Measurements from ENCODE around the gene PUSL1.

Gene PUSL1

GRCh38 chr1:1309251-1310108, 1.1 kb downstream of the PUSL1 start:
- in situ Hi-C loops (cut with HindIII; ENCODE audit: low pct_ligation_motif_present, low sequenced_read_pairs), result no loop called here
- no peak for TF ChIP-seq CTCF (IDR thresholded peaks at IDR 0.05; ENCODE audit: low read depth, low read length, missing control alignments)
- H3K4me3 ChIP-seq (ENCODE audit: low read depth, low read length), result peak overlapping the region; percentile 66
- H3K27ac ChIP-seq, result no peak overlapping the region
- no peak for DNase-seq
- no peaks in the 10 kb centered on the region for H3K27me3 ChIP-seq (replicated peaks)
- H3K36me3 ChIP-seq (replicated peaks), result peaks cover 46% of the 10 kb centered on the region

GRCh38 chr1:1310109-1310385, 1.6 kb downstream of the PUSL1 start:
- no peak overlapping the region for H3K4me3 ChIP-seq (ENCODE audit: low read depth, low read length)
- H3K27ac ChIP-seq, result no peak overlapping the region
- in situ Hi-C loops (cut with HindIII; ENCODE audit: low pct_ligation_motif_present, low sequenced_read_pairs), result no loop called here
- TF ChIP-seq CTCF (IDR thresholded peaks at IDR 0.05; ENCODE audit: low read depth, low read length, missing control alignments), result peak; percentile 5
- H3K36me3 ChIP-seq (replicated peaks), result peaks cover 51% of the 10 kb centered on the region
- H3K27me3 ChIP-seq (replicated peaks), result no peaks in the 10 kb centered on the region
- no peak for DNase-seq

GRCh38 chr1:1310476-1311053, 2.2 kb downstream of the PUSL1 start:
- no peak overlapping the region for H3K27ac ChIP-seq
- DNase-seq, result no peak
- no peak overlapping the region for H3K4me3 ChIP-seq (ENCODE audit: low read depth, low read length)
- no peaks in the 10 kb centered on the region for H3K27me3 ChIP-seq (replicated peaks)
- TF ChIP-seq CTCF (IDR thresholded peaks at IDR 0.05; ENCODE audit: low read depth, low read length, missing control alignments), result peak; percentile 1
- peaks cover 52% of the 10 kb centered on the region for H3K36me3 ChIP-seq (replicated peaks)
- in situ Hi-C loops (cut with HindIII; ENCODE audit: low pct_ligation_motif_present, low sequenced_read_pairs), result no loop called here

DNA sequence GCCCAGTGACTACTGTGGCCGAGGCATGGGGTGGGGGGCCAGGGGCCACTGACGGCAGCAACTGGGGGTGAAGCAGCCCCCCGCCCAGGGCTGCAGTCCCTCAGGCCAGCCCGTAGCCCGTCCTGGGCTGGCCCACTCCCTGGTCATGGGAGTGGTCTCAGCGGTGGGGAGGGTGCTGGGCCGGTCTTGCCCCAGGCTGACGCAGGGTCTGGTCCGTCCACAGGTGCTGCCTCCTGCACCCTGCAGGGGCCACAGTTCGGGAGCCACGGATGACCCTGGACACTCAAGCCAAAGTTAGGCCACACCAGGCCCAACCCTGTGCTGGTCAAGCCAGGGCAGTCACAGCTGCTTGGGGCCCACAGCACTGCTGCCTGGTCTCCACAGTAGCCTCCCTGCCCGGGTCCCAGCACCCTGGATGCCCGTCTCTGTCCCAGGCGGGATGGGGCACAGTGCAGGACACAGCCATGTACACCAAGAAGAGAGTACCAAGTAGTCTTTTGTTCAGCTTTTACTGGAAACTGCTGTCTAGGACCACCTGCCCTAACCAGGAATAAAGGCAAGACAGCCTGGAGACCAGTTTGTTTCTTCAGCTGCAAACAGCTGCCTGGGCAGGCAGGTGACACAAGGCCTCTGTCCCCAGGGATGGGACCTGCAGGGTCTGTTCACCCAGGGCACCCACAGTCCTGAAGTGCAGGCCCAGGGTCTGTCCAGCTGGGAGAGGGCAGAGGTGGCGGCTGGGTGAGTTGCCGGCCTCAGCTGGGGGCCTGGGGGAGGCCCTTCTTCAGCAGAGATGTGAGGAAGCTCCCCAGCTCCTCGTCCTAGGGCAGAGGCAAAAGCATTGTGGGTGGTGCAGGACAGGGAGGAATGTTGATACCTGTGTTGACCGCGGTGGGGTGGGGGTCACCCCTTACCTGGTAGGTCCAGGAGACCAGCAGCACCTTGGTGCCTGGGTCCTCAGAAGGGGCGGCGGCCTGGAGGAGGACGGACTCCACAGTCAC, 3.0 kb downstream of the PUSL1 start:
- Histone ChIP-seq H3K4me3 (ENCODE audit: low read depth, low read length) (no peak overlapping the region), H3K36me3 (replicated peaks) (peaks cover 52% of the 10 kb centered on the region), H3K27me3 (replicated peaks) (no peaks in the 10 kb centered on the region), H3K27ac (no peak overlapping the region)
- TF ChIP-seq CTCF (IDR thresholded peaks at IDR 0.05; ENCODE audit: low read depth, low read length, missing control alignments), result no peak
- in situ Hi-C loops (cut with HindIII; ENCODE audit: low pct_ligation_motif_present, low sequenced_read_pairs), result no loop called here
- DNase-seq, result no peak

DNA sequence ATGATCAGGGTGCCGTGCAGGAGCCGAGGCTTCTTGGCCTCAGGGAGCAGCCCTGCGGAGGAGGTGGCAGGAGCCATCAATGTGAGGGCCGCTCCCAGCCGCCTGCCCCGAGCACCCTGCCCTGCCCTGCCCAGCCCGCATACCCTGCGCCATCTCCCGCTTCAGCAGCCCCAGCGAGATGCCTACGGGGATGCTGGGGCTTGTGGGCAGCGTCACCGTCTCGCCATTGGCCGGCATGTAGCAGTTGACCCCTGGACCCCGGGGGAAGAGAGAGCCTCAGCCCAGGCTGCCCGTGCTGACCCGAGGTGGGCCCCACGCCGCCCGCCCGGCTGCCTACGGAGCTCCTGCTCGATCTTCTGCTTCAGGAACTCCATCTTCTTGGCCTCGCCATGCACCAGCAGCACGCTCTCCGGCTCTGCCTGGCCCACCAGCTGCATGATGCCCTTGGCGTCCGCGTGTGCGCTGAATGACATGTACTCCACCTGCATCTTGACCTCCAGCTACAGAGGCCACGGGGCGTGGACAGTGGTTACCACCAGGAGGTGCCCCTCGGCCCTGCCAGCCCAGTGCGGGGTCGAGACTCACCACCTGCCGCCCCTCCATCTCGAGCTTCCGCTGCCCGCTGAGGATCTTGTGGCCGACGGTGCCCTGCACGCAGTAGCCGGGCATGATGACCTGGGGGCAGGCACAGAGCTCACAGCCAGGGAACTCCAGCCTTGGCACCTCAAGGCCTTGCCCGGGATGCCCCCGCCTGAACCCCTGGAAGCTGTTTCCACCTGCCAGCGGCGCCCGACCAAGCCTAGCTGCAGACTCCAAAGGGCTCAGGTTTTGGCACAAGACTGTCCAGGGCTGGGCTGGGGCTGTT, 4.3 kb downstream of the PUSL1 start:
- no peak overlapping the region for H3K4me3 ChIP-seq (ENCODE audit: low read depth, low read length)
- no peak overlapping the region for H3K27ac ChIP-seq
- no peaks in the 10 kb centered on the region for H3K27me3 ChIP-seq (replicated peaks)
- no peak for DNase-seq
- no peak for TF ChIP-seq CTCF (IDR thresholded peaks at IDR 0.05; ENCODE audit: low read depth, low read length, missing control alignments)
- in situ Hi-C loops (cut with HindIII; ENCODE audit: low pct_ligation_motif_present, low sequenced_read_pairs), result no loop called here
- H3K36me3 ChIP-seq (replicated peaks), result peaks cover 52% of the 10 kb centered on the region

Data from brain microvascular endothelial cell (primary cell).